ENCODE results near the gene PRKG1.

Gene PRKG1

GRCh38 chr10:51030480-51030879 is 43.8 kb upstream of the PRKG1 start:
- Histone ChIP-seq H3K9me2 (replicated peaks; ENCODE audit: insufficient read depth, low read length) (no peaks in the 10 kb centered on the region), H3K79me2 (ENCODE audit: insufficient read depth, low read length) (no peaks in the 10 kb centered on the region), H3K27me3 (ENCODE audit: low read length) (no peaks in the 10 kb centered on the region), H3K4me2 (ENCODE audit: low read depth, low read length, poor library complexity, severe bottlenecking) (no peak overlapping the region), H2AFZ (ENCODE audit: low read depth, low read length, severe bottlenecking) (no peak overlapping the region), H3K36me3 (ENCODE audit: low read length) (no peaks in the 10 kb centered on the region), H3K27ac (ENCODE audit: low read depth, low read length) (no peak overlapping the region), H3F3A (ENCODE audit: insufficient read depth) (no peaks in the 10 kb centered on the region), H4K20me1 (ENCODE audit: low read depth, low read length) (no peaks in the 10 kb centered on the region), H3K9ac (ENCODE audit: low read length) (no peak overlapping the region), H3K9me3 (ENCODE audit: insufficient read depth, low read length) (no peaks in the 10 kb centered on the region), H3K4me3 (ENCODE audit: insufficient read depth, low read length, poor library complexity, severe bottlenecking) (no peak overlapping the region)
- no peak for TF ChIP-seq CTCF (IDR thresholded peaks at IDR 0.05; ENCODE audit: insufficient read depth, low read length, poor library complexity, severe bottlenecking)
- TF ChIP-seq EZH2phosphoT487 (conservative IDR thresholded peaks at IDR 0.05; ENCODE audit: low read length) = no peak

- Histone ChIP-seq H3K9ac (ENCODE audit: low read length) (no peak overlapping the region), H3K27me3 (ENCODE audit: low read length) (no peaks in the 10 kb centered on the region), H3K27ac (ENCODE audit: low read depth, low read length) (no peak overlapping the region), H3K4me2 (ENCODE audit: low read depth, low read length, poor library complexity, severe bottlenecking) (no peak overlapping the region), H3K9me3 (ENCODE audit: insufficient read depth, low read length) (no peaks in the 10 kb centered on the region), H3F3A (ENCODE audit: insufficient read depth) (no peaks in the 10 kb centered on the region), H3K9me2 (replicated peaks; ENCODE audit: insufficient read depth, low read length) (no peaks in the 10 kb centered on the region), H3K4me3 (ENCODE audit: insufficient read depth, low read length, poor library complexity, severe bottlenecking) (no peak overlapping the region), H2AFZ (ENCODE audit: low read depth, low read length, severe bottlenecking) (no peak overlapping the region), H3K36me3 (ENCODE audit: low read length) (no peaks in the 10 kb centered on the region), H3K79me2 (ENCODE audit: insufficient read depth, low read length) (no peaks in the 10 kb centered on the region), H4K20me1 (ENCODE audit: low read depth, low read length) (no peaks in the 10 kb centered on the region)
- TF ChIP-seq CTCF (IDR thresholded peaks at IDR 0.05; ENCODE audit: insufficient read depth, low read length, poor library complexity, severe bottlenecking) = no peak
- no peak for TF ChIP-seq EZH2phosphoT487 (conservative IDR thresholded peaks at IDR 0.05; ENCODE audit: low read length)
These were observed 42.3 kb upstream of the PRKG1 start for GRCh38 chr10:51031950-51032349.

- TF ChIP-seq CTCF (IDR thresholded peaks at IDR 0.05; ENCODE audit: insufficient read depth, low read length, poor library complexity, severe bottlenecking) (no peak), EZH2phosphoT487 (conservative IDR thresholded peaks at IDR 0.05; ENCODE audit: low read length) (no peak)
- Histone ChIP-seq H3K4me2 (ENCODE audit: low read depth, low read length, poor library complexity, severe bottlenecking) (no peak overlapping the region), H3K79me2 (ENCODE audit: insufficient read depth, low read length) (no peaks in the 10 kb centered on the region), H3K9me2 (replicated peaks; ENCODE audit: insufficient read depth, low read length) (no peaks in the 10 kb centered on the region), H3K4me3 (ENCODE audit: insufficient read depth, low read length, poor library complexity, severe bottlenecking) (no peak overlapping the region), H3K9me3 (ENCODE audit: insufficient read depth, low read length) (no peaks in the 10 kb centered on the region), H4K20me1 (ENCODE audit: low read depth, low read length) (no peaks in the 10 kb centered on the region), H3K36me3 (ENCODE audit: low read length) (no peaks in the 10 kb centered on the region), H2AFZ (ENCODE audit: low read depth, low read length, severe bottlenecking) (no peak overlapping the region), H3F3A (ENCODE audit: insufficient read depth) (no peaks in the 10 kb centered on the region), H3K9ac (ENCODE audit: low read length) (no peak overlapping the region), H3K27ac (ENCODE audit: low read depth, low read length) (no peak overlapping the region), H3K27me3 (ENCODE audit: low read length) (no peaks in the 10 kb centered on the region)
These were observed 39.5 kb upstream of the PRKG1 start for GRCh38 chr10:51034769-51035168.
